NB4 (cell line): ENCODE measurements around the gene BCL11A.

Source experiments
- DNase-seq: peaks from one replicate; pipeline ENCODE4 v3.0.0; 2010; ENCODE audit warnings: low read depth
- H3K4me3 ChIP-seq: one replicate; pipeline ENCODE4 v1.5.1; 2011; ENCODE audit warnings: mild to moderate bottlenecking, low read depth, low read length, moderate library complexity
- CTCF ChIP-seq: IDR thresholded peaks from one replicate; pipeline ENCODE4 v1.5.1; 2012; ENCODE audit warnings: low read depth, low read length
- MAX ChIP-seq: IDR thresholded peaks from 2 replicates; pipeline ENCODE4 v1.6.1; 2011; ENCODE audit warnings: low read depth, low read length
- MYC ChIP-seq: IDR thresholded peaks from 2 replicates; pipeline ENCODE4 v1.6.1; 2011; ENCODE audit warnings: low read depth, low read length
- POLR2A ChIP-seq: IDR thresholded peaks from 2 replicates; pipeline ENCODE4 v1.6.1; 2011; ENCODE audit warnings: mild to moderate bottlenecking; ENCODE audit not compliant: insufficient read length; ENCODE audit errors: extremely low read depth

Gene BCL11A

GRCh38 chr2:60480089-60480773, 73.2 kb downstream of the BCL11A start:
- H3K4me3 ChIP-seq: no peak overlapping the region
- DNase-seq: no peak
- TF ChIP-seq MYC (no peak), MAX (no peak), POLR2A (no peak), CTCF (no peak)

- no peak overlapping the region for H3K4me3 ChIP-seq
- no peak for DNase-seq
- no peak for TF ChIP-seq POLR2A
- no peak for TF ChIP-seq CTCF
- no peak for TF ChIP-seq MYC
- TF ChIP-seq MAX: no peak
These were observed 74.0 kb downstream of the BCL11A start for GRCh38 chr2:60479226-60480088.

- H3K4me3 ChIP-seq: no peak overlapping the region
- TF ChIP-seq CTCF (no peak), MAX (no peak), MYC (no peak), POLR2A (no peak)
- DNase-seq: no peak
These were observed 74.8 kb downstream of the BCL11A start for GRCh38 chr2:60478660-60479059.

GRCh38 chr2:60476206-60476954, 77.1 kb downstream of the BCL11A start:
- H3K4me3 ChIP-seq: no peak overlapping the region
- TF ChIP-seq MAX: no peak
- no peak for TF ChIP-seq POLR2A
- no peak for TF ChIP-seq MYC
- DNase-seq: no peak

GRCh38 chr2:60475123-60475830, 78.2 kb downstream of the BCL11A start:
- no peak overlapping the region for H3K4me3 ChIP-seq

More at GRCh38 chr2:60475123-60475830, 78.2 kb downstream of the BCL11A start:
- TF ChIP-seq POLR2A (no peak), MYC (no peak), MAX (no peak), CTCF (no peak)
- no peak for DNase-seq
